HG02571 (cell line): ENCODE results near the gene PRDX4.
"Not testable (repeated sequence)": the region's sequence is repeated elsewhere in the genome, so short reads cannot be mapped to it uniquely, and the experiment has no call there.

Source experiments
- ATAC-seq: cut with Tn5 transposase; IDR thresholded peaks from one replicate; pipeline ENCODE4 v1.9.1; 2021; ENCODE audit warnings: mild to moderate bottlenecking, moderate library complexity; ENCODE audit not compliant: unreplicated experiment

PRDX4 gene

DNA sequence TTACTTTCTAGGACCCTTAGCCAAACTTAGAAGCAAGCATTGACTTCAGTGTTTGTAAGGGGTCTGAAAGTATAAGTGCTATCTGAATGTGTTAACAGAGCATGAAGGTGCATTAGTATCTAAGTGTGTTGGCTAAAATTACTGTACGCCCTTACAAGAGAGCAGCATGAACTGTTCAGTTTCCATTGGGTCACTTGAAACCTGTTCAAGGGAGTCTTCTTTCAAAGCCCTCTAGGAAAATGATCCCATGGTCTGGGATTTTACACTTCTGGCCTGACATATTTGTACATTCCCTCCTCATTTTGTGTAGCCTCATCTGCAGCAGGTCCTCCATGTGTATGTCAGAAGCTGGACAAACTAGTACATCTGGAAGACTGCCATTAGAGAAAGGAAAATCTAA, 3.2 kb downstream of the PRDX4 start:
- ATAC-seq: no peak

GRCh38 chrX:23673108-23673507, 5.8 kb downstream of the PRDX4 start:
- no peak for ATAC-seq

DNA sequence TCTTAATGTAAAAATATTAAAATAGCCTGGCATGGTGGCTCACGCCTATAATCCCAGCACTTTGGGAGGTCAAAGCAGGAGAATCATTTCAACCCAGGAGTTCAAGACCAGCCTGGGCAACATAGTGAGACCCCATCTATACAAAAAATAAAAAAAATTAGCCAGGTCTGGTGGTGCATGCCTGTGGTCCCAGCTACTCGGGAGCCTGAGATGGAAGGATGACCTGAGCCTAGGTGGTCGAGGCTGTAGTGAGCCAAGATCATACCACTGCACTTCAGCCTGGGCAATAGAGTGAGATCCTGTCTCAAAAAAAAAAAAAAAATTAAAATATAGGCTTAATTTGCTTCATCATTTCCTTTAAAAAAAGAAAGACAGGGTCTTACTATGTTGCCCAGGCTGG, 9.2 kb downstream of the PRDX4 start:
- not testable (repeated sequence) for ATAC-seq

GRCh38 chrX:23692166-23692565, 24.9 kb downstream of the PRDX4 start:
- ATAC-seq: no peak

GRCh38 chrX:23694606-23695005, 27.3 kb downstream of the PRDX4 start:
- no peak for ATAC-seq

GRCh38 chrX:23699636-23700194, 32.4 kb downstream of the PRDX4 start:
- ATAC-seq: no peak

GRCh38 chrX:23704673-23705206, 37.4 kb downstream of the PRDX4 start:
- ATAC-seq: no peak

- no peak for ATAC-seq
These were observed 37.9 kb downstream of the PRDX4 start for GRCh38 chrX:23705235-23705634.

DNA sequence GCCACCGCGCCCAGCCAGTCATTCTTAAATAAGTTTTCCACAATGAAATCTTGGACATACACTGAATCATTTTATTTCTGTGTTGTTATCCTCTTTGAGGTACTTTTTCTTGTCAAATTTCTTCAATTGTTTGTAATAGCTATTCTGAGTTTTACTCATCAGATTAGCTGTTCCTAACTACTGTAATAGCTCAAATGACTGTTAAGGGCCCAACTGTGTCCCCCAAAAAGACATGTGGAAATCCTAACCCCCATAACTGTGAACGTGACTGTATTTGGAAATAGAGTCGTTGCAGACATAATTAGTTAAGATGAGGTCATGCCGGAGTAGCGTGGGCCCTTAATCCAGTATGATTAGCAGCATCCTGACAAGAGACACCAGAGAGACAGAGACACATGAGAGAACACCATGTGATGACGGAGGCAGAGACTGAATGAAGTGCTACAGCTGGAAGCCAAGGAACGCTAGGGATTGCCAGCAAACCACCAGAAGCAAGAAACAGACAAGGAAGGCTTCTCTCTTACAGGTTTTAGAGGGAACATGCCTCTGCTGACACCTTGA, 52.9 kb downstream of the PRDX4 start:
- no peak for ATAC-seq

DNA sequence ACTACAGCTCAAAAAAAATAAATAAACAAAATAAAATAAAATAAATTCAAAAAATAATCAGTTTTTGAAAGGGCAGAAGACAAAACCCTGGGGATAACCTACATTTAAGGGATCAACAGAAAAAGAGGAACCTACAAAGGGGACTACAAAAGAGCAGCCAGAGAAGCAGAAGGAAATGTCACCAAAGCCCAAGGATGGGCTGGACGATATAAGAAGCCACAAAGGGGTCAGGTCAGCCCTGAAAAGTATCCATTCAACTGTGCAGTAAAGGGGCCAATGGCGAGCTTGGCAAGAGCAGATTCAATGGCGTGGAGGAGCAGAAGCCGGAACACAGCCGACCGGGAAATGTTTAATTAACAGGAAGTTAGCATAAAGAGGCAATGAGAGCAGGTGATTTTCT, 58.9 kb downstream of the PRDX4 start:
- ATAC-seq: no peak

- no peak for ATAC-seq
These were observed 59.9 kb downstream of the PRDX4 start for GRCh38 chrX:23727206-23727605.

DNA sequence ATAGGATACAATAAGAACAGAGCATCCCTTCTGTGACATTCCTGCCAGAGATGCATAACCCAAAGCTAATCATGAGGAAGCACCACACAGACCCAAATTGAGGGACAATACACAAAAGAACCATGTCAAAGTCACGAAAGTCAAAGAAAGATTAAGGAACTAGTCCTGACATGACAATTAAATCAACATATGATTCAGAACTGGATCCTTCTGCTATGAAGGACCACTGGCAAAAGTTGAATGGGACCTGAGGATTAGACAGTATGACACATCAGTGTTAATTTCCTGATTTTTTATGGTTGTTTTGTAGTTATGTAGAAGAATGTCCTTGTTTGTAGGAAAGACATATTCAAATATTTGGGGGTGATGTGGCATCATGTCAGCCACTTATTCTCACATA, 61.9 kb downstream of the PRDX4 start:
- no peak for ATAC-seq

GRCh38 chrX:23731951-23732350, 64.7 kb downstream of the PRDX4 start:
- ATAC-seq: no peak

GRCh38 chrX:23732704-23733103, 65.4 kb downstream of the PRDX4 start:
- ATAC-seq: peak; percentile 63
